CD4-positive, alpha-beta T cell treated with Interleukin-17A for 4 hours (primary cell): ENCODE results near the gene NCAN.
"Not testable (repeated sequence)": the region's sequence is repeated elsewhere in the genome, so short reads cannot be mapped to it uniquely, and the experiment has no call there.

ENCODE experiments used
- DNase-seq: peaks from one replicate; pipeline ENCODE4 v3.0.0-alpha.2; 2020; ENCODE audit warnings: mixed read lengths

Gene NCAN

DNA sequence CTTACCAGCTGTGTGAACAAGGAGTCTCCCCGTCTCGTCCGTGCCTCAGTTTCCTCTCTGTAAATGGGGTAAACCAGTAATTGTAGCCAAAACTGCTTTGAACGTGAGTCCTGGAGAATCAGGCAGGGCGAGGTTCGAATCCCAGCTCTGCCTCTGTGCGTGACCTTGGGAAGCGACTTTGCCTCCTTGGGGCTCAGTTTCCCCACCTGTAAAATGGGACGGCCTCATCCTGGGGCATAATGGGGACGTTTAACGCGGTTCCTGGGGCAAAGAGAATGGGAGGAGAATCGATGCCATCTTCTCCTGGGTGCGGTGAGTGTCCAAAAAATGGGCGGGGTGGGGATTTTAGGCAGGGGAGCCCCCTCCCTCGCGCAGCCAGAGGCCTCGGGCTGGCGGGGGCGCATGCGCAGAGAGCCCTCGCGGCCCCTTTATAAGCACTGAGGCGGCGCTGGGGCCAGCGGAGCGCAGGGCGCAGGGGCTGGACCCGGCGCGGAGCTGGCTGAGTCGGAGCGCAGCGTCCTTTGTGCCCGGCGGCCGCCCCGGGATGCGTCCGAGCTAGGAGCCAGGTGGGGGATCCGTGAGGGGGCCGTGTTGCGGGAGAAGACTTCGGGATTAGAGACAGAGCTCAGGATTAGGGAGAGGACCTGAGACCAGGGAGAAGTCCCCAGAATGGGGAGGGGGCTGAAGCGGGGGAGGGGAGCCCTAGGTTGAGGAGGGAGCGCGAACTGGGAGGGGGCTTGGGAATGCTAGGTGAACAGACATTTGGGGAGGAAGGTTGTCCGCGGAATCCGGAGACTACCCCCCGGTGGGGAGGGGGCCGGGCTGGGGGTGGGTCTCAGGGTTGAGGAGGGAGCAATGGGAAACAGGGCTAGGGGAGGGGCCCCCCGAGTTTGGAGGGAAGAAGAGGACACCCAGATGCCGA is at the start of gene NCAN:
Gene NCAN (plus strand): TSS at position 460 of the 922 bp plus-strand sequence. CDS start 4,996 bp downstream, outside the sequence.
- DNase-seq: no peak

DNA sequence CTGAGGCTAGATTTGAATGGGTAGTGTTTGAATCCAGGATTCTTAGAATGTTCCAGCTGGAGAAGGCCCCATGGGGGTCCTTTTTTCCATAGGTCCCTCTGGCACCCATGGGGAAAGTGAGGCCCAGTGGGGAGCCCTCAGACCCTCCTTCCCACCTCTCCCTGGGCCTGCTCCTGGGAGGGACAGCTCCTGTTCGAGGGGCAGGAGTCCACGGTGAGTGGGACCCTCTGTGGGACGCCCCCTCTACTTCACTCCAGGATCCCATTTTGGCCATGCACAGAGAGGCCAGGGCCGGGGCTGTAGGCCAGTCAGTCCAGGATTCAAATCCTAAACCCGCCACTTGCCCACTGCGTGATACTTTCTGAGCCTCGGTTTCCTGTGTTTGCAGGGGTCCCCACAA is 49.3 kb upstream of the NCAN start:
- DNase-seq: no peak

- no peak for DNase-seq
These were observed 46.4 kb upstream of the NCAN start for GRCh38 chr19:19165396-19165795.

DNA sequence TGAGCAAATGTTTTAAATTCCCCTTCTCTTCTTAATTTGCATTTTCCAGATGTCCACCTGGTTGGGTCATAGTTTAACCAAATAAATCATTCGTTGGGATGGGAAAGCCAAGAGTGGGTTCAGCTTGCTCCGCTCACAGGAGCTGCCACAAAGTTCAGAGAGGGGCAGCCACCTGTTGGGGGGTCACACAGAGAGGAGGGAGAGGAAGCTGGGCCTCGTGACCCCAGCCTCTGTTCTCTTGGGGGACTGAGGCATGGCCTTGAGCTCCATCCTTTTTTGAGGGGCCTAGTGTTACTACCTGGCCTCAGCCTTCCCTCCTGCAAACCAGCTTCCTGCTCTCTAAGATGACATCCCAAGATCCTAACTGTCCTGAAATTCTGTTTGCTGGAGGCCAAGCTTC is 44.1 kb upstream of the NCAN start:
- DNase-seq: no peak

DNA sequence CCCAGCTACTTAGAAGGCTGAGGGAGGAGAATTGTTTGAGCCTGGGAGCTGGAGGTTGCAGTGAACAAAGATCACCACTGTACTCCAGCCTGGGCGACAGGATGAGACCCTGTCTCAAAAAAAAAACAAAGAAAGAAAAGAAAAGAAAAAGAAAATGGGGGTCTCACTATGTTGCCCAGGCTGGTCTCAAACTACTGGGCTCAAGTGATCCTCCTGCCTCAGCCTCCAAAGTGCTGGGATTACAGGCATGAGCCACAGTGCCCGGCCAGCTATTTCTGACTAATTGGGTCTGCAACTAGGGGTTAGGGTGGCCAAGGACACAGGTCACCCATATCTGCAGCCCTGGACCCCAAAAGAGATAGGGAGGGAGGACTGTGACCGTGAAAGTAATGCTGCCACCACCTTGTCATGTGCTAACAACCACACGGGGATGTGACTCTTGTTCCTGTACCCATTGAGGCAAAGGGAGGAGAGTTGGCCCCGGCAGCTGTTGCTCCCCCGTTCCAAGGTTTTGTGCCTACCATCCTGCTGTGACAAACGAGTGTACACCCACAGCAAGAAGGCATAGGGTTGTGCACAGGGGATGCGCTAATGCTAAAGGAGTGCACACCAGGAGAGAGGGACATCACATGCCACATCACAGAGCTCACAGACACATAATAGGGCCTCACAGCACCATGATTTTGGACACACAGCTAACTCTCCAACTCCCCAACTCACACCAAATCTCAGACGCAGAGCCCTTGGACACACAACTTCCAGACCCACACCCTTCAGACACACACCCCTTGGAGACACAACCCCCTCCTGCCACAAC is 42.3 kb upstream of the NCAN start:
- DNase-seq: no peak

DNA sequence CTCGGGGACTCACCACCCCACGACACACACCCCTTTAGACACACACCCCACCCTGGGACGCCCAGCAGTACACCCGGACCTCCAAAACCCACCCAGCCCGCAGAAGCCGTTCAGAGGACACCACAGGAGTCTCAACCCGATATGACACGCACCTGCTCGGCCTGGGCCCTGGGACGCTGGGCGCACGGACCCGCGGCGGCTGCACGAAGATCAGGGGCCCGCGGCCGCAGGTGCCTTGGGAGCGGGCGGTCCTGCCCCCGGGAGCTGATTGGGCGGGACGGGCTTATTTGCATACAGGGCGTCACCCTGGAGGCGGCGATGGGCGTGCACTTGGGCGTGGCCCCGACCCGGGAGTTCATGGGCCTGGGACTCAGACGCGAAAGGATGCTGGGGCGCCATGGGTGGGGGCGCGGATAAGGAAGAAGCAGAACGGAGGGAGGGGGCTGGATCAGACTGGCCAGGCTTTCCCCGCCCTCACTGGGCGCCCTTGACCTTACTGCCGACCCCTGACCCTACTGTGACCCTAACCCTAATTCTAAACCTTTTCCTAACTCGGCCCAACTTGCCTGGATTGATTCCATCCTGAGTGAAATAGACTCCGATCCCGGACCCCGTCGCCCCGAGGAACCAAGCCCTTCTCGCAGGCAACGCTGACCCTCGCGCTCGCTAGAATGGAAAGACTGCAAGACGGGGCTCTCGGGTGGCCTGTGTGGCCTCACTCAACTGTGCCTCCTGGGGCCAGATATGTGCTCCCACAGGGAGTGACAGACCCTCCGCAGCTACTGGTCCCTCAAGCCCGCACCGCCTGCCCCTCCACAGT is 41.5 kb upstream of the NCAN start, which contains the start of gene MEF2B:
Gene MEF2B (minus strand): TSS at position 211 of the 820 bp plus-strand sequence. CDS start 19,528 bp downstream, outside the sequence.
- peak; percentile 83 for DNase-seq

DNA sequence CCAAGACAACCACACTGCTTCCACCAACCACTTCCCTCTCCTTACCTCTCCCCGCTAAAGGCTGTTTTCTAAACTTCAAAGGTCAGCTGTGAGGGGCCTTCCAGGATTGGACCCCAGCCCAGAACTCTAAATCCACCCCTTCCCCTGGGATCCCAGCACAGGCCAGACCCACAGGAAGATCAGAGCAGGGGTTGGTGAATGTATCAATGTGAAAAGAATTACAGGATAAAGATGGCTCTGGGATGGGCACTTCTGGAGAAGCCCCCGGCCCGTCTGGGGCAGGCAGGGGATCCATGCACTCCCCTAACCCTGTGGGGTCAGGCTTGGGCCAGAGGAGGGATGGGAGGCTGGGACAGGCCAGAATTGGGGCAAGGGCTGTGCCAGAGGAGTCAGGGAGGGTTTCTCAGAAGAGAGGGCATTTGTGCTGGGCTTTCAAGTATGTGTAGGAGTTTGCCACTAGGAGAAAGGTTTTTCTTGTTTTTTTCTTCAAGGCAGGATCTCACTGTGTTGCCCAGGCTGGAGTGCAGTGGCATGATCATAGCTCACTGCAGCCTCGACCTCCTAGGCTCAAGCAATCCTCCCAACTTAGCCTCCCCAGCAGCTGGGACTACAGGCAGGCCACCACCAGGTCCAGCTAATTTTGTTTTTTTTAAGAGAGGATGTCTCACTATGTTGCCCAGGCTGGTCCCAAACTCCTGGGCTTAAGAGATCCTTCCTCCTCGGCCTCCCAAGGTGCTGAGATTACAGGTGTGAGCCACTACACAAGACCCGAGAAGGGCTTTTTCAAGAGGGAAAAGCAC is 40.7 kb upstream of the NCAN start:
- DNase-seq: no peak

DNA sequence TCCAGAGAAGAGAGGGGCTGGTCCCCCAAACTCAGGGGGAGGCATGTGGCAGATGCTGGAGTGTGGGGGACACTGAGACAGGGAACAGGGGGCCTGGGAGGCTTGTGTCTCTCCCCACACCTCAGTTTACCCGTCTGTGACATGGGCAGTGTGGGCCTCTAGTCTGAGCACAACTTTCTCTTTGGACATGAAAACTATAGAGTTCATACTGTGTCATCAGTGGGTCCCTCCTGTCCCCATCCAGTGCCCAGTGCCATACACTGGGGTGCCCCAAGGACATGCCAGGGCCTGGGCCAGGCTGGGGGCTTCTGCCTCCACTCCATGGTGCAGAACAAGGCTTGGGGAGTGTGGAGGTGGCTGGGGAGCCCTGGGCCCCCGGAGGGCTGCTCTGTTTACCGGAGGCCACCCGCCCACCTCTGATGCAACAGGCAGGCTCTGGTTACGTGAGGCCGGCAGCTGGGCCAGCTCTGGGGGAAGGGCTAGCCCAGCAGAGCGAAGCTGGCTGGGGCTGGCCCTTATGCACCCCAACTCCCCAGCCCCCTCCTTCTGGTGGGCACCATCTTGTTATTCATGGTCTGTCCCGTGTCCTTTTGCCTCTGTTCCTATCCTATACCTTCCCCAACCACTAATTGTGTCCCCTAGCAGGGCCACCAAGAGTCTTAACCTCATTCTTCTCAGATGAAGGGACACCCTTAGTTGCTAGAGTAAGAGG is 39.8 kb upstream of the NCAN start:
- DNase-seq: no peak

DNA sequence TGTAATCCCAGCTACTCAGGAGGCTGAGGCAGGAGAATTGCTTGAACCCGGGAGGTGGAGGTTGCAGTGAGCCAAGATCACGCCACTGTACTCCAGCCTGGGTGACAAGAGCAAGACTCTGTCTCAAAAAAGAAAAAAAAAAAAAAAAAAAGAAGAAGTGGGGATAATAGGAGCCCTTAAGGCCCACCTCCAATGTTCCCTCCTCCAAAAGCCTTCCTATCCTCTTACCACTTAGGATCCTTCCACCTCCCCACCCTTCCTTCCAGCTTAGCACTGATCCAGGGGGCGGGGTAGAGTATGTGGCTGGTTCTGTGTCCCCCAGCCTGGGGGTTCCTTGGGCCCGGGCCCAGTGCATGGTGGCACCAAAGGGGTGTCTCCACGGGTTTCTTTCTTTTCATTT is 38.5 kb upstream of the NCAN start:
- DNase-seq: not testable (repeated sequence)

GRCh38 chr19:19176950-19177349 is 34.8 kb upstream of the NCAN start:
- DNase-seq: no peak

GRCh38 chr19:19179548-19180441 is 32.0 kb upstream of the NCAN start:
- no peak for DNase-seq

GRCh38 chr19:19181488-19181998 is 30.2 kb upstream of the NCAN start:
- DNase-seq: no peak

DNA sequence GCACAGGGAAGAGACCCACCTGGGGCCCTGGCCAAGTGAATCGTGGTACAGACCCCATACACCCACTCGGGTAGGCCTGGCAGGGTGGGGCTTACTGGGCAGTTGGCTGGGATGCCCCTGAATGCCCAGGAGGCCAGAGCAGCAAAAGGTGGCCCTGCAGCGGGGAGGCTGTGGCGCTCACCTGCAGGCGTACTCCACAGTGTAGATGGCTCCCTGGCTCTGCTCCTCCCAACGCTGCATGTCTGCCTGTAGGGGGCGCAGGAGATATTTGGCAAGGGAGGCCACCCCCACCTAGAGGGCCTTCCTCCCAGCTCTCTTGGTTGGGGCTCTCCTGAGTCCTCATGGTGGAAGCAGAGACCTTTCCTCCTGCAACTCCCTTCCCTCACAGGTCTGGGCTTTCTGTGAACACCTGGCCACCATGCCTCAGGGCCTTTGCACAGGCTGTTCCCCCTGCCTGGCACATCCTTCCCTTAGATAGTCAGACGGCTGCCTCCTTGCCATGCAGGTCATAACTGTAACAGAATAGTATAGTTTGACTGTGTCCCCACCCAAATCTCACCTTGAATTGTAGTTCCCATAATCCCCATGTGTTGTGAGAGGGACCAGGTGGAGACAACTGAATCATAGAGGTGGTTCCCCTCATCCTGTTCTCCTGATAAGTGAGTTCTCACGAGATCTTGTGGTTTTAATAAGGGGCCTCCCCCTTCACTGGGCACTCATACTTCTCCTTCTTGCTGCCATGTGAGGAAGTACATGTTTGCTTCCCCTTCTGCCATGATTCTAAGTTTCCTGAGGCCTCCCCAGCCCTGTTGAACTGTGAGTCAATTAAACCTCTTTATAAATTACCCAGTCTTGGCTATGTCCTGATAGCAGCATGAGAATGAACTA is 25.7 kb upstream of the NCAN start:
- DNase-seq: peak; percentile 75

DNA sequence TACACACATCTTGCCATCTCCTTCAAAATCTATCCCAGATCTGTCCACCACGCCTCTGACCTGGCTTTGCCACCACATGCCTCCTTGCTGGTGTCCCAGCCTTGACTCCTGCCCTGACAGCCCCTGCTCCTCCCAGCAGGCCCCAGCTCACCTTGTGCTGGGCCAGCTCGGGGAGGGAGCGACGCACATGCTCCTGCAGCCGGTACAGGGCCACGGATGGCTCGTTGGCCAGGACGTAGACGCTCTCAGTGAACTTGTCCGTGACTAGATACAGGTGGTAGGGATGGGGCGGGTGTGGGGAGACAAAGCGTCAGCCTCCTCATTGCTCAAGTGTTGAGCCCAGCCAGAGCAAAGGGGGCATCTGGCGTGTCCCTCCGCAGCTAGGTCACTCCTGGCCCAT is 25.0 kb upstream of the NCAN start:
- DNase-seq: no peak

- no peak for DNase-seq
These were observed 20.0 kb upstream of the NCAN start for GRCh38 chr19:19191768-19192077.

DNA sequence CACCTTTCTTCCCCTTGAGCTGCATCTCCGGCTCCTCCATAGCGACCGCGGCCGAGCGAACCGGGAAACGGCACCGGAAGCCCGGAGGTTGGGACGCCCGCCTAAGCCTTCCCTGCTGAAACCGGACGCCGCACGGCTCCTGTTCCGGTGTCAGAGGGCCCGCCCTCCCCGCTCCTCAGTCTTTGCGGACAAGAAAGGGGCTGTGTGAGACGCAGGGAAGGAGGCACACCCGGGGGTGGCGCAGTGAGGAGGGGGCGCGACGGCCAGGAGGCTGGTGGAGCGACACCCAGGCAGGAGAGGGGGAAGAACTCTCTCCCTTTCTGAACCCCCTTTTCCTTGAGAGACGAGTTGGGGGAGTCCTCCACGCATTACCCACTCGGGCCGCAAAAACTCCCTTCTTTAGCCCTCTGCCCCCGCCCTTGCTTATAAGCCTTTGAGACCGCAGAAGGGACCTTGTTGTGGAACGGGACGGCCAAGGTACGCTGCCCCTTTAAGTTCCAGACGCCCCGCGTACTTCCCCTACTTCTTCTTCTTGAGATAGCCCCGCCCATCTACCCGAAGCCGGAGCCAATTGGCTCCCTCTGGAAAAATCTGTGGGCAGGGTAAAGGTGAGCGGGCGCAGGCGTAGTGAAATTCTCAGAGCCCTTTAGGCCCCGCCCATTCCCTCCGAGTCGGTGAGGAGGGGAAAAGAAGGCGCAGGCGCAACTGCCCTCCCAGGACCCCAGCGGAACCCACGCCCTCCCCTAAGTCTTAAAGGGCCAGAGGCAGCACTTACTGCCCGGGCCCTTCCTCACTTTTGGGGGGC is 19.5 kb upstream of the NCAN start, which contains the start of the genes BORCS8 and RFXANK:
Gene BORCS8 (minus strand): TSS at position 75 of the 805 bp plus-strand sequence. CDS start 35 bp downstream, at position 40.
Gene RFXANK (plus strand): TSS at position 181 of the 805 bp plus-strand sequence. CDS start 1,689 bp downstream, outside the sequence.
- DNase-seq: peak; percentile 99

DNA sequence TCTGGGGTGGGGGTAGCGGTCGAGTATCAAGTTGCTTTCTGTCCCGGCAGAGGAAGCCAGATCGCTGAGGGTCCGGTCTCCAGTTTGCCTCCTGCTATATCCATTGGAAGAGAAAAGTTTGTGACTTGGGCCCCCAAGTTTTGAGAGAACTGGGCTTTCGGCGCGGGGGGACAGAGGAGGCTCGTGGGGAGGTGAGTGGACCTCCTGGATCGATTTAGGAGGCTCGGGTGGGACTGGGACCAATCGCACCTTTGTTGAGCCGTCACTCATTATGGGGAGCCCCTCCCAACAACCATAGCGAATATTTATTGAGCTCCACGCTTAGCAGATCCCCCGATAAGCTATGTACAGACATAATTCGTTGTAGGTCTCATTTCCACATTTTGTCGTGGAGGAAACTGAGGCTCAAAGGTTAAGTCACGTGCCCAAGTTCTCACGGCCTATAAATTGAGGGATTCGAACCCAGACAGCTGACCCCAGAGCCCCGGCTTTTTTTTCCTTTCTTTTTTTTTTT is 18.8 kb upstream of the NCAN start:
- DNase-seq: no peak

- no peak for DNase-seq
These were observed 17.8 kb upstream of the NCAN start for GRCh38 chr19:19193926-19194325.
